ENCODE results near the gene AKTIP. TPM values are rescaled to one million over a fixed set of nuclear protein-coding genes. Genes with fewer than 3 reads are reported as not detected.

The AKTIP gene
- total RNA-seq (2021; ENCODE audit: unreplicated experiment) (23.5 TPM), Bru-seq, nascent RNA (percentile 65 among the genes with signal in this experiment), BruChase-seq, experiment 1, labeled RNA remaining after a 6-hour chase (percentile 87 among the genes with signal in this experiment), BruChase-seq, experiment 2, labeled RNA remaining after a 2-hour chase (percentile 78 among the genes with signal in this experiment)
- 24.6 and 24.9 TPM in 2 replicates for polyA plus RNA-seq (2012)
- long read RNA-seq, transcript AKTIP-202 (10 exons, 2,426 nt) = major isoform, 9 of 46 reads
- long read RNA-seq, partial matches to known transcripts = 0 of 46 reads
- long read RNA-seq, other reads (novel, unspliced or antisense) = 36 of 46 reads

DNA sequence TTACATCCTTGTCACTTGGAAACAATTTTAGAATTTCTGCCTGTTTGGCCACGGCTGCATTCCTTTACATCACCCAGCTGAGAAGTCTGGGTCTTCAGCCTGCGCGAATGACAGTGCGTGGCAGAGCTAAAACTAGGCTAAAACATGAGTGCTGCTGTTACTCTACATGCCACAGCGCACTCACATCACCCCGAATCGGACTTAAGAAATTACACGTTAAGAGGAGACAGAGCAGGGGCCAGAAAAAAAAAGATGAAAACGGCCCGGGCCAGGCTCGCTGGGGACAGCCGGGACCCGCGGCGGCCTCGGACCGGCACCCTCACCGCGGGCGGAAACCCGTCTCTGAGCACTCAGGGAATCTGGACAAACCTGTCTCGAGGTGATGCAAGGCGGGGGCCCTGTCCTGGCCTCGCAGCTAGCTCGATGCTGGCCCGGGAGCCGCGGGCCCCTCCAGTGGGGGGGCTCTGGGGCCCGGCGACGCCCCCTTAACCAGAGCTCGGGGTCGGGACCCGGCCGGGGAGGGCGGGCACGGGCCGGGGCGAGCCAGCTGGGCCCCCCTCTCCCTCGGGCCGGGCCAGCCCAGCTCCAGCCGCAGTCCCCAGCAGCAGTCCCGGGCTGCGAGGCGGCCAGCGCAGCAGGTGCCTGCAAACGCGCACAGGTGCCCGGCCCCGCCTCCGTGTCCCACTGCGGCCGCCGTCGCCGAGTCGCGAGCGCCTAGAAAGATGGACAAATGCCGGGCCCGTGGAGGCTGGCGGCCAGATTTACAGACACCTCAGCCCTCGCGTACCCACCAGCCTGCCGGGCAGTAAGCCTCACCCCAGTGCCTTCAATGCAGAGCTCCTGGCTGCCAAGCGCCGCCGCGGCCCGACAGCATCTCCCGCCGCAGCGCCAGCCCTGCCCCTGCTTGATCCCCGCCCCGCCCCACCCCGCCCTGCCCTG lies at the start of gene AKTIP:
Gene AKTIP, minus strand, starts transcription at position 879 of the 939 bp plus-strand sequence. CDS start 2,950 bp downstream, outside the sequence.
- H2AFZ ChIP-seq (ENCODE audit: low read depth, low read length, poor library complexity, severe bottlenecking) = peak within 1 kb of the TSS; percentile 20

More for the DNA sequence above, at the start of gene AKTIP:
- Histone ChIP-seq H3K36me3 (ENCODE audit: control insufficient read depth in 1 of 2, insufficient read depth in 2 of 2, low read length in 2 of 2) (peaks cover under 1 to 3% of the 10 kb centered on the region in 2 experiments; a peak in 1 of 4 replicates), H3K9me2 (ENCODE audit: insufficient read depth) (no peaks in the 10 kb centered on the region), H3K4me1 (ENCODE audit: control insufficient read depth in 1 of 2, insufficient read depth in 2 of 2, low read length in 2 of 2) (peaks cover 15 to 24% of the 10 kb centered on the region in 2 experiments; a peak in 3 of 4 replicates), H3K9me3 (ENCODE audit: control insufficient read depth in 1 of 2, insufficient read depth in 1 of 2, low read depth in 1 of 2, low read length in 2 of 2) (no peaks in the 10 kb centered on the region), H3K9ac (ENCODE audit: low read length) (peak within 1 kb of the TSS; percentile 68), H4K20me1 (ENCODE audit: insufficient read depth) (no peaks in the 10 kb centered on the region), H3K27ac (ENCODE audit: low read depth, low read length) (peak within 1 kb of the TSS; percentile 70), H3K79me2 (ENCODE audit: insufficient read depth, low read length) (no peaks in the 10 kb centered on the region), H3K4me2 (ENCODE audit: low read length) (peak within 1 kb of the TSS; percentile 92), H3K4me3 (replicated peaks in 1 of 2; ENCODE audit: low read depth in 1 of 2, low read length in 2 of 2) (peak within 1 kb of the TSS; percentile 72 to 79), H3K27me3 (ENCODE audit: insufficient read depth, low read length) (no peaks in the 10 kb centered on the region)
- ChIA-PET CTCF (interaction anchor here (1.3 kb wide), 1 partner anchor 8 kb away, joined by 3 read pairs; no protein-coding TSS in a partner anchor), RAD21 (ENCODE audit: low non-redundant PET in 1 of 2, low total read pairs in 2 of 2, uncharacterized antibody in 2 of 2, unreplicated experiment in 2 of 2) (no interaction called here), POLR2A (no interaction called here)
- ATAC-seq (peak; percentile 52), DNase-seq (ENCODE audit: low read depth, low spot score) (no peak)
- peak; percentile 13; the same call in 1 of the 2 replicates for TF ChIP-seq ZFX (IDR thresholded peaks at IDR 0.05)
- peak; percentile 0; the same call in 1 of the 2 replicates for TF ChIP-seq SIN3A (IDR thresholded peaks at IDR 0.05; ENCODE audit: low read depth)
- TF ChIP-seq, protein P1, sequence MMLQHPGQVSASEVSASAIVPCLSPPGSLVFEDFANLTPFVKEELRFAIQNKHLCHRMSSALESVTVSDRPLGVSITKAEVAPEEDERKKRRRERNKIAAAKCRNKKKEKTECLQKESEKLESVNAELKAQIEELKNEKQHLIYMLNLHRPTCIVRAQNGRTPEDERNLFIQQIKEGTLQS (IDR thresholded peaks at IDR 0.05) = no peak
- TF ChIP-seq, protein P2, sequence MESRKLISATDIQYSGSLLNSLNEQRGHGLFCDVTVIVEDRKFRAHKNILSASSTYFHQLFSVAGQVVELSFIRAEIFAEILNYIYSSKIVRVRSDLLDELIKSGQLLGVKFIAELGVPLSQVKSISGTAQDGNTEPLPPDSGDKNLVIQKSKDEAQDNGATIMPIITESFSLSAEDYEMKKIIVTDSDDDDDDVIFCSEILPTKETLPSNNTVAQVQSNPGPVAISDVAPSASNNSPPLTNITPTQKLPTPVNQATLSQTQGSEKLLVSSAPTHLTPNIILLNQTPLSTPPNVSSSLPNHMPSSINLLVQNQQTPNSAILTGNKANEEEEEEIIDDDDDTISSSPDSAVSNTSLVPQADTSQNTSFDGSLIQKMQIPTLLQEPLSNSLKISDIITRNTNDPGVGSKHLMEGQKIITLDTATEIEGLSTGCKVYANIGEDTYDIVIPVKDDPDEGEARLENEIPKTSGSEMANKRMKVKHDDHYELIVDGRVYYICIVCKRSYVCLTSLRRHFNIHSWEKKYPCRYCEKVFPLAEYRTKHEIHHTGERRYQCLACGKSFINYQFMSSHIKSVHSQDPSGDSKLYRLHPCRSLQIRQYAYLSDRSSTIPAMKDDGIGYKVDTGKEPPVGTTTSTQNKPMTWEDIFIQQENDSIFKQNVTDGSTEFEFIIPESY (IDR thresholded peaks at IDR 0.05; ENCODE audit: extremely low read depth, insufficient replicate concordance, low read length) = no peak
- TF ChIP-seq CBX3 (IDR thresholded peaks at IDR 0.05; ENCODE audit: low read depth) = no peak
- TF ChIP-seq YY1 (IDR thresholded peaks at IDR 0.05; ENCODE audit: extremely low read depth, insufficient replicate concordance, low read depth, low read length) = peak; percentile 36
- TF ChIP-seq ZNF274 (IDR thresholded peaks at IDR 0.05; ENCODE audit: low read depth, low read length) = no peak
- TF ChIP-seq ELF1 (IDR thresholded peaks at IDR 0.05; ENCODE audit: borderline replicate concordance, low read depth) = no peak
- no peak for TF ChIP-seq EZH2 (IDR thresholded peaks at IDR 0.05)
- TF ChIP-seq, protein P3, sequence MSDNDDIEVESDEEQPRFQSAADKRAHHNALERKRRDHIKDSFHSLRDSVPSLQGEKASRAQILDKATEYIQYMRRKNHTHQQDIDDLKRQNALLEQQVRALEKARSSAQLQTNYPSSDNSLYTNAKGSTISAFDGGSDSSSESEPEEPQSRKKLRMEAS (IDR thresholded peaks at IDR 0.05) = peak; percentile 24; the same call in 1 of the 2 replicates
- TF ChIP-seq RAD21 (IDR thresholded peaks at IDR 0.05; ENCODE audit: low read depth) = no peak
- no peak for TF ChIP-seq EZH2phosphoT487 (IDR thresholded peaks at IDR 0.05; ENCODE audit: borderline replicate concordance)
- intact Hi-C loops (cut with micrococcal nuclease) = loop anchor here (2.0 to 5.0 kb wide), 2 partner anchors 68 to 450 kb away; partner anchors contain the start of genes CHD9, CHD9NB and RBL2
- no TSS peak for BruUV-seq (replicated peaks)
